Measurements from ENCODE around the gene SHF.
"Not testable (repeated sequence)": the region's sequence is repeated elsewhere in the genome, so short reads cannot be mapped to it uniquely, and the experiment has no call there.

SHF gene

GRCh38 chr15:45146405-45146804, 41.4 kb downstream of the SHF start:
- no peak for DNase-seq

- no peak for DNase-seq
Measured at GRCh38 chr15:45144775-45145174, 43.0 kb downstream of the SHF start.

- no peak for DNase-seq
Measured at GRCh38 chr15:45143946-45144345, 43.8 kb downstream of the SHF start.

- DNase-seq: no peak
Measured at GRCh38 chr15:45143056-45143455, 44.7 kb downstream of the SHF start.

- no peak for DNase-seq
Measured at GRCh38 chr15:45141386-45141785, 46.4 kb downstream of the SHF start.

- no peak for DNase-seq
Measured at GRCh38 chr15:45140557-45141250, 47.1 kb downstream of the SHF start.

GRCh38 chr15:45139770-45140169, 48.0 kb downstream of the SHF start:
- no peak for DNase-seq

GRCh38 chr15:45138814-45139765, 48.7 kb downstream of the SHF start:
- no peak for DNase-seq

GRCh38 chr15:45137703-45138102, 50.1 kb downstream of the SHF start:
- DNase-seq: no peak

GRCh38 chr15:45136378-45136764, 51.4 kb downstream of the SHF start:
- DNase-seq: no peak

GRCh38 chr15:45135705-45136377, 51.9 kb downstream of the SHF start:
- not testable (repeated sequence) for DNase-seq

GRCh38 chr15:45134682-45135604, 52.8 kb downstream of the SHF start:
- no peak for DNase-seq

GRCh38 chr15:45134046-45134445, 53.7 kb downstream of the SHF start:
- DNase-seq: no peak

- no peak for DNase-seq
Measured at GRCh38 chr15:45133561-45133920, 54.2 kb downstream of the SHF start.

- DNase-seq: no peak
Measured at GRCh38 chr15:45132844-45133560, 54.8 kb downstream of the SHF start.

- no peak for DNase-seq
Measured at GRCh38 chr15:45131510-45131909, 56.3 kb downstream of the SHF start.

- no peak for DNase-seq
Measured at GRCh38 chr15:45130291-45131000, 57.3 kb downstream of the SHF start.

- DNase-seq: no peak
Measured at GRCh38 chr15:45129651-45130129, 58.1 kb downstream of the SHF start, which contains the start of the genes DUOX1 and DUOXA1. Gene DUOX1, plus strand, starts transcription at chr15:45129994. Its CDS starts 1,973 bp downstream, at chr15:45131967. Gene DUOXA1, minus strand, starts transcription at chr15:45129879. Its CDS starts 6,865 bp downstream, at chr15:45123014.

- no peak for DNase-seq
Measured at GRCh38 chr15:45128971-45129639, 58.7 kb downstream of the SHF start.
